Heart left ventricle (tissue), 13 donors: Measurements from ENCODE around the gene PNCK.

Experiments
- CTCF ChIP-seq, 12 donors: fragments of 200-600 bp; sonication (generic) in 4 of 12; IDR thresholded peaks; one replicate each; pipeline versions ENCODE4 v1.5.0 to v1.8.0; 2018 to 2022; ENCODE audit warnings: antibody characterized with exemption in 12 of 12, mild to moderate bottlenecking in 5 of 12
- POLR2A ChIP-seq, 2 donors: fragments of 450-650 bp; IDR thresholded peaks; one replicate each; pipeline ENCODE4 v1.6.1; 2017; ENCODE audit warnings: antibody characterized with exemption in 2 of 2, mild to moderate bottlenecking in 2 of 2, moderate library complexity in 2 of 2
- donor health status: ischemic (EF 13 %, LVEDD 7.1; RV severe dilation, severe dysfunction).
- donor health status: DM: no; HTN: yes; CAD: no.
- donor health status: DM: no; HTN: no; CAD: no.
- donor health status: ischemic (EF 25% LVEDD 6.9; RV normal size, moderate dysfunction).
- donor health status: ischemic (EF 25% LVEDD 5.7; RV mildly dilated, moderate dysfunction).
- donor health status: ischemic (EF 35%, LVEDD 5.7; RV mildly dilated, moderate dysfunction).
- donor health status: nonischemic (EF 11% LVEDD 7.7; RV severe dilation, severe dysfunction).
- donor health status: DM: yes; HTN: yes; CAD: no.
- donor health status: PGD.
- donor health status: ischemic (EF 29% LVEDD 5.4; RV normal size, mild dysfunction).
- donor health status: nonischemic (EF 23%, LVEDD 6.1; RV moderate dilation, normal function).

DNA sequence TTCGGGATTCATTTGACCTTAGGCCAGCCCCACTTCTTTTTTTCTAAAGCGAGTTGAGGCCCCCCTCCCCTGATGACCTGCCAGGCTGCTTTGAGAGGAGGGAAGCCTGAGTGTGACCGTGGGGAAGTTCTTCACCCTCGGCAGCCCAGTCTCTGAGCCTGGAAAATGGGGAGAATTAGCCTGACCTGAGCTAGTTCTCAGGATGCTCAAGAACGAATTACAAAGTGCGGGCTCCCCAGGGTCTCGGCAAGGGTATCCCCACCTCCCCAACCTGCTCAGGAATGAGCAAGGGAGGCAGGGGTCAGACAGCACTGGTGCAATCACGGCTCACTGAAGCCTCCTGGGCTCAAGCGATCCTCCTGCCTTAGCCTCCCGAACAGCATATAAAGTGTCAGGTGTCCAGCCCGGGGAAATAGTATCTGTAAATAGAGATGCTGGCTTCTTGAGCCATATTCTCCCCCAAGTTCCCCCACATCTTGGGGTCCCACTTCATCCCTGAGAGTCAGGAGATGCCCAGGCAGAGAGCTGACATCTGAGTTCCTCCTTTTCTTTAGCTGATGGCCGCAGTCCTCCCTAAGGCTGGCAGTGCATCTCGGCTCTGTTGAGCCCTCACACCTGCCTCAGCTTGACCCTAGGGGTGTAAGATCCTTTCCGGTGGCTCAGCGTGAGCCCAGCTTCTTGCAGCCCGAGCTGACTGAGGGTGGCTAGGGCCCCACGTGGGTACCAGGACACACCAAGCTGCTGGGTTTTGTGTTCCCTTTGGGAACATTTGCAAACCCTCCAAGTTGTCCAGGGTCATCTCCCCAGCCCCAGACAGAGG, 25.0 kb downstream of the PNCK start:
- TF ChIP-seq CTCF (IDR thresholded peaks at IDR 0.05) (no peak), POLR2A (IDR thresholded peaks at IDR 0.05) (no peak)
